ENCODE results near the gene WFDC13.

Gene WFDC13

DNA sequence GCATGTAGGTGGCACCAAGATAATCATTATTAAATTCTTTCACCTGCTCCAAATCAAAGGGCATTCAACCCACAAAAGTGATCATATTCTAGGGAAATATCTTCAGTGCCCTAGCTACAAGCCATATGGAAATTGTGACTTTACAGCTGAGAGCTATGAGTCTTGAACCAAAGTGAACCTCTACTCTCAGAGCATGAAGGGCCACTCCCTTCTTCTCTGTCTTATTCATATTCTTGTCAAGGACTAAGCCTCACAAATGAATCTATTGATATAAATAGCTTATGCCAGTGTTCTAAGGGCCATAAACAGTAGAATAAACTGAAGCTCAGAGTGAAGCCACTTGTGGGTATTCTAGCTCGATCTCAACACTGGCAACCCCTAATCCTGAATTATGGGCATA is 49.9 kb downstream of the WFDC13 start:
- H3K4me3 Mint-ChIP-seq: no peak overlapping the region
- H3K27ac Mint-ChIP-seq: no peak overlapping the region
- DNase-seq: no peak
- H3K36me3 Mint-ChIP-seq (ENCODE audit: low read depth): no peaks in the 10 kb centered on the region
- TF ChIP-seq, protein P1, sequence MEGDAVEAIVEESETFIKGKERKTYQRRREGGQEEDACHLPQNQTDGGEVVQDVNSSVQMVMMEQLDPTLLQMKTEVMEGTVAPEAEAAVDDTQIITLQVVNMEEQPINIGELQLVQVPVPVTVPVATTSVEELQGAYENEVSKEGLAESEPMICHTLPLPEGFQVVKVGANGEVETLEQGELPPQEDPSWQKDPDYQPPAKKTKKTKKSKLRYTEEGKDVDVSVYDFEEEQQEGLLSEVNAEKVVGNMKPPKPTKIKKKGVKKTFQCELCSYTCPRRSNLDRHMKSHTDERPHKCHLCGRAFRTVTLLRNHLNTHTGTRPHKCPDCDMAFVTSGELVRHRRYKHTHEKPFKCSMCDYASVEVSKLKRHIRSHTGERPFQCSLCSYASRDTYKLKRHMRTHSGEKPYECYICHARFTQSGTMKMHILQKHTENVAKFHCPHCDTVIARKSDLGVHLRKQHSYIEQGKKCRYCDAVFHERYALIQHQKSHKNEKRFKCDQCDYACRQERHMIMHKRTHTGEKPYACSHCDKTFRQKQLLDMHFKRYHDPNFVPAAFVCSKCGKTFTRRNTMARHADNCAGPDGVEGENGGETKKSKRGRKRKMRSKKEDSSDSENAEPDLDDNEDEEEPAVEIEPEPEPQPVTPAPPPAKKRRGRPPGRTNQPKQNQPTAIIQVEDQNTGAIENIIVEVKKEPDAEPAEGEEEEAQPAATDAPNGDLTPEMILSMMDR (IDR thresholded peaks at IDR 0.05): no peak
- H3K27me3 Mint-ChIP-seq (ENCODE audit: low read depth, poor library complexity): peaks cover 2% of the 10 kb centered on the region
- H3K4me1 Mint-ChIP-seq: no peaks in the 10 kb centered on the region
- H3K9me3 Mint-ChIP-seq: peaks cover 27% of the 10 kb centered on the region

DNA sequence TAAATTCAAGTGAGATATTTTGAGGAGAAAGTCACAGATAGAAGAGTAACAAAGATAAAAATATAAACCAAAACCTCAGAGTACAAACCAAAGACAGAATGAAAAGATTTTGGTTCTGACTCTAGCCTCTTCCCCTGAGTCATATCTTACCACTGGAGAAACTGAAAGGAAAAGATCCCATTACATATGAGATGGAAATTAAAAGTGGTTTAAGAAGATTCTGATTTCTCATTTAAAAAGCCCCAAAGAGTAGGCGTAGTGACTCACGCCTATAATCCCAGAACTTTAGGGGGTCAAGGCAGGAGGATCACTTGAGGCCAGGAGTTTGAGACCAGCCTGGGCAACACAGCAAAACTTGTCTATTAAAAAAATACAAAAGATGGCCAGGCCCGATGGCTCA is 50.9 kb downstream of the WFDC13 start:
- Mint-ChIP-seq H3K27me3 (ENCODE audit: low read depth, poor library complexity) (peaks cover 3% of the 10 kb centered on the region), H3K27ac (no peak overlapping the region), H3K4me3 (no peak overlapping the region), H3K9me3 (peaks cover 32% of the 10 kb centered on the region), H3K4me1 (no peaks in the 10 kb centered on the region), H3K36me3 (ENCODE audit: low read depth) (no peaks in the 10 kb centered on the region)
- DNase-seq: no peak
- TF ChIP-seq, protein P1 (IDR thresholded peaks at IDR 0.05): no peak

DNA sequence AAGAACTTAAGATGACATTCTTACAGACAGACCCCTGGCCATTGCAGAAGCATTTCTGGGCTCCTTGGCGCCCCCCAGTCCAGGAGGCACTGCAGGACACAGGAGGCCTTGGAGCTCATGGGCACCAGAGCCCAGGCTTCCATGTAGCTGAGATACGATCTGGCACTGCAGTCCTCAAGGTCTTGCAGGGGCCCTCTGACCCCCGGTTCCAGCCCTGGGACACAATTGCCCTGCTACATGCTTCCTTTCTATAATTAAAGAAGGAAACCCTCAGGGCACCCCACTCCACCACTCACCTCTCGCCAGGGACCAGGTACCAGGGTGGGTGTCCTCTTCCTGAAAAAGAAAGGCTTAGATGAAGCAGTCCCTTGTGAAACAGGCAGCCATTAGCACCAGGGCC is 56.3 kb downstream of the WFDC13 start:
- no peak overlapping the region for H3K4me3 Mint-ChIP-seq
- TF ChIP-seq, protein P1 (IDR thresholded peaks at IDR 0.05): no peak
- H3K27ac Mint-ChIP-seq: no peak overlapping the region
- no peaks in the 10 kb centered on the region for H3K36me3 Mint-ChIP-seq (ENCODE audit: low read depth)
- no peak for DNase-seq
- no peaks in the 10 kb centered on the region for H3K4me1 Mint-ChIP-seq
- H3K27me3 Mint-ChIP-seq (ENCODE audit: low read depth, poor library complexity): peaks cover 3% of the 10 kb centered on the region
- H3K9me3 Mint-ChIP-seq: peaks cover 57% of the 10 kb centered on the region

Measured in nephron progenitor cell (in vitro differentiated cells).